ENCODE measurements around the gene PHF19.

Gene PHF19

DNA sequence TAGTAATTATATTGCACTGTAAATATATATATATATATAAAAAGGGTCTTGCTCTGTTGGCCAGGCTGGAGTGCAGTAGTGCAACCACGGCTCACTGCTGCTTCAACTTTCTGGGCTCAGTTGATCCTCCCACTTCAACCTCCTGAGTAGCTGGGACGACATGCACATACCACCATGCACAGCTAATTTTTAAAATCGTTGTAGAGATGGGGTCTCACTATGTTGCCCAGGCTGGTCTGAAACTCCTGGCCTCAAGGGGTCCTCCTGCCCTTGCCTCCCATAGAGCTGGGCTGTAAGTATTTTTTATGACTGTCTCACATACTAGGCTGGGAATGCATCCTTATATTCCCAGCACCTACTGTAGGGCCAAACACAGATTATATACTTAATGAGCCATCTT is 46.1 kb downstream of the PHF19 start:
- H3K4me1 ChIP-seq (ENCODE audit: control insufficient read depth in 1 of 2, insufficient read depth in 1 of 2, low read depth in 1 of 2, low read length in 1 of 2): peaks cover 0 to 4% of the 10 kb centered on the region in 2 experiments
- no peak overlapping the region for H3K4me3 ChIP-seq (ENCODE audit: low read depth in 1 of 2, low read length in 1 of 2)
- no peak overlapping the region for H3K27ac ChIP-seq
- TF ChIP-seq, protein P1, sequence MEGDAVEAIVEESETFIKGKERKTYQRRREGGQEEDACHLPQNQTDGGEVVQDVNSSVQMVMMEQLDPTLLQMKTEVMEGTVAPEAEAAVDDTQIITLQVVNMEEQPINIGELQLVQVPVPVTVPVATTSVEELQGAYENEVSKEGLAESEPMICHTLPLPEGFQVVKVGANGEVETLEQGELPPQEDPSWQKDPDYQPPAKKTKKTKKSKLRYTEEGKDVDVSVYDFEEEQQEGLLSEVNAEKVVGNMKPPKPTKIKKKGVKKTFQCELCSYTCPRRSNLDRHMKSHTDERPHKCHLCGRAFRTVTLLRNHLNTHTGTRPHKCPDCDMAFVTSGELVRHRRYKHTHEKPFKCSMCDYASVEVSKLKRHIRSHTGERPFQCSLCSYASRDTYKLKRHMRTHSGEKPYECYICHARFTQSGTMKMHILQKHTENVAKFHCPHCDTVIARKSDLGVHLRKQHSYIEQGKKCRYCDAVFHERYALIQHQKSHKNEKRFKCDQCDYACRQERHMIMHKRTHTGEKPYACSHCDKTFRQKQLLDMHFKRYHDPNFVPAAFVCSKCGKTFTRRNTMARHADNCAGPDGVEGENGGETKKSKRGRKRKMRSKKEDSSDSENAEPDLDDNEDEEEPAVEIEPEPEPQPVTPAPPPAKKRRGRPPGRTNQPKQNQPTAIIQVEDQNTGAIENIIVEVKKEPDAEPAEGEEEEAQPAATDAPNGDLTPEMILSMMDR (IDR thresholded peaks at IDR 0.05): no peak
- H3K36me3 ChIP-seq: peaks cover 68% of the 10 kb centered on the region
- no peaks in the 10 kb centered on the region for H3K9me3 ChIP-seq
- H3K27me3 ChIP-seq: no peaks in the 10 kb centered on the region

DNA sequence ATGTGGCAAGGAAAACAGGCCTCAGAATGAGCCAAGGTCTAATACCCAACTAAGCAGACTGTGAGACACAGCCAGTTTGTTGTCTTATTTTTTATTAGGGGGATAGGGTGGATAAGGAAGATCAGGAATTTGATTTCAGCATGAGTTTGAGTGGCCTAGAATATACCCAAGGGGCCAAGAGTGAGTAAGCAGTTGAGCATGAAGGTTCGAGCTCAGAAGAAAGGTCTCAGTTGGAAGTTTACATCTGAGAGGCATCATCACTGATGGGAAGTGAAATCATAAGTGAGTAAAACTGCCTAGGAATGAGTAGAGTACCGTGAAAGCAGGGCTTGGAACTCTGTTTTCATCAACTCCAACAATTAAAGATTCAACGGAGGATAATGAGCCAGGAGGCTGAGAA is 46.8 kb downstream of the PHF19 start:
- Histone ChIP-seq H3K36me3 (peaks cover 63% of the 10 kb centered on the region), H3K9me3 (no peaks in the 10 kb centered on the region), H3K4me3 (ENCODE audit: low read depth in 1 of 2, low read length in 1 of 2) (no peak overlapping the region), H3K27me3 (no peaks in the 10 kb centered on the region), H3K4me1 (ENCODE audit: control insufficient read depth in 1 of 2, insufficient read depth in 1 of 2, low read depth in 1 of 2, low read length in 1 of 2) (peaks cover 0 to 4% of the 10 kb centered on the region in 2 experiments), H3K27ac (no peak overlapping the region)
- TF ChIP-seq, protein P1 (IDR thresholded peaks at IDR 0.05): no peak

DNA sequence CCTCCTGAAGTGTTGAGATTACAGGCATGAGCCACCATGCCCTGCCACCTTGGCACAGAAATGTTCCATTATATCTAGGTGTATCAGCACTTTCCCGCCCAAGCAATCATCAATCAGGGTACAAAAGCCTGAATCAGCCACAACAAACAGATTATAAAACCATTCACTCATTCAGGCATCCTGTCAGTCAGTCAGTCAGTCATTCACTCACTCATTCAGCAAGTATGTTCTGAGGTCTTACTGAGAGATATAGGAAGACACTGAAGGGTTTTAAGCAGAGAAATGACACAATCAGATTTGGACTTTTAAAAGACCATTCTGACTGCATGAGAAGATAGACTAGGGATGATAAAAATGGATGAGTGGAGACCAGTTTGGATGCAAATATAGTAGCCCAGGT is 47.3 kb downstream of the PHF19 start:
- TF ChIP-seq, protein P1 (IDR thresholded peaks at IDR 0.05): no peak
- Histone ChIP-seq H3K36me3 (peaks cover 60% of the 10 kb centered on the region), H3K9me3 (no peaks in the 10 kb centered on the region), H3K27ac (no peak overlapping the region), H3K4me1 (ENCODE audit: control insufficient read depth in 1 of 2, insufficient read depth in 1 of 2, low read depth in 1 of 2, low read length in 1 of 2) (peaks cover 0 to 4% of the 10 kb centered on the region in 2 experiments), H3K27me3 (no peaks in the 10 kb centered on the region), H3K4me3 (ENCODE audit: low read depth in 1 of 2, low read length in 1 of 2) (no peak overlapping the region)

DNA sequence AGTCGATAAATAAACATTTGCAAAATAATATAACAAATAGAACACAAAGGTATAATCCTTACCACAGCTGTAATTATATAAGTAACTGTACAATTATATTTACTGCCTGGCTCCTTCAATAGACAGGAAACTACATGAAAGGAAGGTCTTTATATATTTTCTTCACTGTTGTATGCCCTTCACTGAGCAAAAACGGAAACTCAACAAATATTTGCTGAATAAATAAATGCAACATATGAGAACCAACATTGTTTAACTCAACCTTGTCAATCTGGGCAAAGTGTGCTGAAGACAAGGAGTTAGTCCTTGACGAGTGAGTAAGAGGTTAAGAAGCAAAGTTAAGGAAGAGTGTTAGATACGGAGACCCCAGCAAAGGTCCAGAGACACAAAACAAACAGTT is 56.9 kb downstream of the PHF19 start:
- TF ChIP-seq, protein P1 (IDR thresholded peaks at IDR 0.05): no peak
- H3K27ac ChIP-seq: no peak overlapping the region
- H3K4me1 ChIP-seq (ENCODE audit: control insufficient read depth in 1 of 2, insufficient read depth in 1 of 2, low read depth in 1 of 2, low read length in 1 of 2): no peaks in the 10 kb centered on the region
- H3K4me3 ChIP-seq (ENCODE audit: low read depth in 1 of 2, low read length in 1 of 2): no peak overlapping the region
- peaks cover 81% of the 10 kb centered on the region for H3K36me3 ChIP-seq
- no peaks in the 10 kb centered on the region for H3K27me3 ChIP-seq
- H3K9me3 ChIP-seq: no peaks in the 10 kb centered on the region

DNA sequence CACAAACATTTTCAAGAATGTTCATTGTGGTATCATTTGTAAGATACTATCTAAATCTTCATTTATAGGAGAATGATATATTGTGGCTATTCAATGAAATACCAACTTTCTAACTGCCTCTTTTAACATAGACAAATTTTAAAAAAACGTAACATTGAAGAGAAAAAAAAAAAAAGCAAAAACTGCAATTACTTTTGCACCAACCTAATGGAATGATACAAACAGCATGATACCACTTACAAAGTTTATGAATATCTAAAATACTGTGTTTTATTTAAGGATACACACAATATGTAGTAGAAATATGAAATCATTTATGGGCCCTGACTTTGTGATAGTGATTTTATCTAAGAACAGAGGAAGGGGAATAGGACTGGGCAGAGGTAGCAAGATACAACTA is 58.4 kb downstream of the PHF19 start:
- no peak overlapping the region for H3K27ac ChIP-seq
- TF ChIP-seq, protein P1 (IDR thresholded peaks at IDR 0.05): no peak
- no peak overlapping the region for H3K4me3 ChIP-seq (ENCODE audit: low read depth in 1 of 2, low read length in 1 of 2)
- no peaks in the 10 kb centered on the region for H3K9me3 ChIP-seq
- no peaks in the 10 kb centered on the region for H3K27me3 ChIP-seq
- H3K36me3 ChIP-seq: peaks cover 81% of the 10 kb centered on the region
- no peaks in the 10 kb centered on the region for H3K4me1 ChIP-seq (ENCODE audit: control insufficient read depth in 1 of 2, insufficient read depth in 1 of 2, low read depth in 1 of 2, low read length in 1 of 2)

DNA sequence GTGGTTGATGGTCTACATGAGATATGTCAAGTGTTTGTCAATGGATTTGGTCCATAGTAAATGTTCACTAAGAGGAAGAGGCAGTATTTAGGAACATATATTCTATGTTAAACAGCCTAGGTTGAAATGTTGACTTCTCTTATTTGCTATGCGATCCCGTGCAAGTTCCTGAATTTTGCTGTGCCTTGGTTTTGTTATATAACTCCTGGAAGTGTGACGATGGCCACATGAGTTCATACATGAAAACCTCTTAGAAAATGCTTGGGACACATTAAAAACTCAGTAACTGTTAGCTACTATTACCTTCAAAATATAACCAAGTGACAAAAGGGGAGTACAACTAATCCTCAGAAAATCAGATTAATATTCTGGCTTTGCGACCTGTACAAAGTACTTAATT is 61.9 kb downstream of the PHF19 start:
- Histone ChIP-seq H3K4me1 (ENCODE audit: control insufficient read depth in 1 of 2, insufficient read depth in 1 of 2, low read depth in 1 of 2, low read length in 1 of 2) (no peaks in the 10 kb centered on the region), H3K9me3 (no peaks in the 10 kb centered on the region), H3K27me3 (no peaks in the 10 kb centered on the region), H3K27ac (no peak overlapping the region), H3K4me3 (ENCODE audit: low read depth in 1 of 2, low read length in 1 of 2) (no peak overlapping the region), H3K36me3 (peaks cover 50% of the 10 kb centered on the region)
- TF ChIP-seq, protein P1 (IDR thresholded peaks at IDR 0.05): no peak
